DND-41 (cell line): ENCODE measurements around the gene SNCB.

Source experiments
- ATAC-seq: fragments of 200-7000 bp; cut with Tn5 transposase; 3 replicates; pipeline ENCODE4 v1.9.1; 2021; ENCODE audit warnings: low read depth; ENCODE audit not compliant: insufficient read depth
- DNase-seq: peaks from one replicate; pipeline ENCODE4 v3.0.0-alpha.2; 2020
- H2AFZ ChIP-seq: 2 replicates; pipeline ENCODE4 v1.6.0; 2012; ENCODE audit warnings: low read depth, low read length
- H3K27ac ChIP-seq: 2 replicates; pipeline ENCODE4 v1.5.1; 2012; ENCODE audit warnings: low read length, inconsistent platforms
- H3K27me3 ChIP-seq: fragments of 200-600 bp; sonication (generic); 2 replicates; pipeline ENCODE4 v1.6.0; 2012; ENCODE audit warnings: low read length, mild to moderate bottlenecking, inconsistent platforms; ENCODE audit not compliant: insufficient read depth, poor library complexity
- H3K36me3 ChIP-seq: 2 replicates; pipeline ENCODE4 v1.5.1; 2012; ENCODE audit warnings: low read length, inconsistent platforms; ENCODE audit not compliant: insufficient read depth
- H3K4me1 ChIP-seq: 2 replicates; pipeline ENCODE4 v1.5.1; 2012; ENCODE audit warnings: mild to moderate bottlenecking, low read length; ENCODE audit not compliant: insufficient read depth
- H3K4me2 ChIP-seq: 2 replicates; pipeline ENCODE4 v1.6.0; 2012; ENCODE audit warnings: mild to moderate bottlenecking, moderate library complexity, low read length, inconsistent platforms; ENCODE audit not compliant: insufficient read depth
- H3K4me3 ChIP-seq, 2 experiments: fragments of 200-600 bp in 1 of 2; shearing (Covaris generic) in 1 of 2; 2 replicates each; pipeline ENCODE4 v1.5.1; 2012 to 2016; ENCODE audit warnings: inconsistent platforms in 2 of 2, low read length in 2 of 2, mild to moderate bottlenecking in 2 of 2, low read depth in 1 of 2, moderate library complexity in 1 of 2
- H3K79me2 ChIP-seq: 2 replicates; pipeline ENCODE4 v1.6.0; 2012; ENCODE audit warnings: low read length, inconsistent platforms; ENCODE audit not compliant: insufficient read depth
- H3K9ac ChIP-seq: 2 replicates; pipeline ENCODE4 v1.6.0; 2012; ENCODE audit warnings: low read depth, mild to moderate bottlenecking, inconsistent platforms, low read length, moderate library complexity
- H3K9me3 ChIP-seq: 2 replicates; pipeline ENCODE4 v1.5.1; 2012; ENCODE audit warnings: low read length, moderate library complexity, mild to moderate bottlenecking, inconsistent platforms; ENCODE audit not compliant: insufficient read depth, severe bottlenecking
- H4K20me1 ChIP-seq: 2 replicates; pipeline ENCODE4 v1.6.0; 2012; ENCODE audit warnings: low read length; ENCODE audit not compliant: insufficient read depth
- CTCF ChIP-seq: IDR thresholded peaks from 2 replicates; pipeline ENCODE4 v1.5.1; 2012; ENCODE audit warnings: borderline replicate concordance, low read length, moderate library complexity, mild to moderate bottlenecking; ENCODE audit not compliant: poor library complexity, severe bottlenecking; ENCODE audit errors: extremely low read depth
- EZH2 ChIP-seq: IDR thresholded peaks from 3 replicates; pipeline ENCODE4 v1.6.1; 2012; ENCODE audit warnings: borderline replicate concordance, low read depth, mild to moderate bottlenecking, moderate library complexity, low read length, inconsistent platforms; ENCODE audit not compliant: severe bottlenecking

The SNCB gene

GRCh38 chr5:176658817-176659511 lies 28.6 kb upstream of the SNCB start:
- DNase-seq (peak; percentile 71), ATAC-seq (peak; percentile 76)
- Histone ChIP-seq H3K9me3 (no peaks in the 10 kb centered on the region), H3K36me3 (peaks cover 29% of the 10 kb centered on the region), H3K4me2 (peak overlapping the region; percentile 64), H3K9ac (no peak overlapping the region; the same call in 1 of the 2 replicates), H4K20me1 (peaks cover 10% of the 10 kb centered on the region; the same call in 1 of the 2 replicates), H3K79me2 (no peaks in the 10 kb centered on the region), H3K27ac (no peak overlapping the region; the same call in 1 of the 2 replicates), H3K4me3 (peak overlapping the region in 1 of 2 experiments; percentile 33; a peak in 2 of 4 replicates), H2AFZ (no peak overlapping the region), H3K27me3 (no peaks in the 10 kb centered on the region), H3K4me1 (peaks cover 29% of the 10 kb centered on the region)
- TF ChIP-seq CTCF (no peak), EZH2 (no peak)

- Histone ChIP-seq H4K20me1 (peaks cover 10% of the 10 kb centered on the region; the same call in 1 of the 2 replicates), H3K36me3 (peaks cover 36% of the 10 kb centered on the region), H2AFZ (no peak overlapping the region), H3K4me1 (peaks cover 29% of the 10 kb centered on the region), H3K9ac (no peak overlapping the region; the same call in 1 of the 2 replicates), H3K4me2 (peak overlapping the region; percentile 64), H3K27ac (no peak overlapping the region), H3K4me3 (no peak overlapping the region), H3K79me2 (no peaks in the 10 kb centered on the region), H3K9me3 (no peaks in the 10 kb centered on the region), H3K27me3 (no peaks in the 10 kb centered on the region)
- DNase-seq (peak; percentile 65), ATAC-seq (peak; percentile 66)
- TF ChIP-seq EZH2 (no peak), CTCF (peak; percentile 87)
Measured at GRCh38 chr5:176658007-176658599, 27.8 kb upstream of the SNCB start.

- Histone ChIP-seq H3K27ac (no peak overlapping the region), H3K36me3 (peaks cover 47% of the 10 kb centered on the region), H2AFZ (no peak overlapping the region), H4K20me1 (peaks cover 20% of the 10 kb centered on the region), H3K79me2 (no peaks in the 10 kb centered on the region; the same call in 1 of the 2 replicates), H3K4me1 (peaks cover 29% of the 10 kb centered on the region), H3K9ac (no peak overlapping the region), H3K4me2 (no peak overlapping the region), H3K27me3 (no peaks in the 10 kb centered on the region), H3K4me3 (no peak overlapping the region), H3K9me3 (no peaks in the 10 kb centered on the region)
- DNase-seq: no peak
- no peak for ATAC-seq
- TF ChIP-seq CTCF (no peak), EZH2 (no peak)
Measured at GRCh38 chr5:176656467-176656990, 26.2 kb upstream of the SNCB start.
